HL-60/S4 (cell line): ENCODE data around the gene CROT.

ENCODE experiments used
- in situ Hi-C: fragments of 300-500 bp; cut with MboI; formaldehyde crosslinking; loops from 2 replicates; pipeline ENCODE4 v1.14.3; 2022; ENCODE audit warnings: low sequenced_read_pairs

The CROT gene

DNA sequence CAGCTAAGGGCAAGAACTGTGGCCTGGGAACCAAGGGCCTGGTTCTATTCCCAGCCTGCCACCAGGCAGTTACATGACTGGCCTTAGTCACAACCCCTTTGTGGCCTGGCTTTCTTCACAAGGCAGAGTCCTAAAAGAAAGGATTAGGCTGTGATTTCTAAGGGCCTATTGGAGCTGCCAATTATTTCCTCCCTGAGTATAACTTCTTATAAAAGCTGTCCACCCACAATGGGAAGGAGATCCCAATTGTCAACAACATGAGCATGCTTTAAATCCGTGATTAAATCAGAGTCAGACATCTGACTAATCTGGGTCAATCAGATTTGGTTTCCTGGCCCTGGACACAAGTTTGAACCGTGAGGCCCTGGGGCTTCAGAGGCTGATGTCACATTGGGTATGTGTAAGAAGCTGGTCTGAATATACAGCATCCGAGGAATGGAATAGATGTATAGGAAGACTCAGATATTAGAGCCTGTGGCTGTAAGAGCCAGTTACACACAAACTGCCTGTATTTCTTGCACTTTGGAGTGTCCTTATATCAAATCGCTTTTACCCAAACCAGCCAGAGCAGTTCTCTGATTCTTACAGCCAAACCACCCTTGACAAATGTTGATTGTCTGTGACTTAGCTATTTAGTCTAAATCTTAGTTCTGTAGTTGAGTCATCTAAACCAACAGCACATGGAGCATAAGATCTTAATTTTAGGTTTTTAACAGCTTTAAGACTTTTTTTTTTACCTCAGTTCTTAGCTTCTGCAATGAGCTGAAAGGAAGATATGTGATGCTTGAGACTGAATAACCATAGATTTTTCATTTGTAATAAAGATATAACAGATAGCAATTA, 68.7 kb downstream of the CROT start:
- in situ Hi-C loops: loop anchor here (25.0 kb wide), 1 partner anchor 477 kb away; no protein-coding TSS in a partner anchor

DNA sequence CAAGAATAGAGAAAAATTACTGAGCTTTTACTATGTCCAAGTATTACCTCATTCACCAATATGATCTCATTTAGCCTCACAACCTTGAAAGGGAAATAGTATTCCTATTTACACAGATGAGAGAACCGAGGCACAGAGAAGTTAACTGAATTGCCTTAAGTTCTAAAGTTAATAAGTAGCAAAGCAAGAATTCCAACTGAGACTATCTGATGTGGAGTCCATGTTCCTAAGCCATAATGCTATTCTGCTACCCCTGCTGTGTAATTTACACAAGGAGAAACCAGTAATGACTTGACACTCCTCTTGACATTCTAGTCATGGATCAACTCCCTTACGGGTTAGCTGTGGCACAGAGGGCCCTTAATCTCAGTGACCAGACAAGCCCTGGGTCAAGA, 69.3 kb downstream of the CROT start:
- in situ Hi-C loops: loop anchor here (25.0 kb wide), 1 partner anchor 477 kb away; no protein-coding TSS in a partner anchor

DNA sequence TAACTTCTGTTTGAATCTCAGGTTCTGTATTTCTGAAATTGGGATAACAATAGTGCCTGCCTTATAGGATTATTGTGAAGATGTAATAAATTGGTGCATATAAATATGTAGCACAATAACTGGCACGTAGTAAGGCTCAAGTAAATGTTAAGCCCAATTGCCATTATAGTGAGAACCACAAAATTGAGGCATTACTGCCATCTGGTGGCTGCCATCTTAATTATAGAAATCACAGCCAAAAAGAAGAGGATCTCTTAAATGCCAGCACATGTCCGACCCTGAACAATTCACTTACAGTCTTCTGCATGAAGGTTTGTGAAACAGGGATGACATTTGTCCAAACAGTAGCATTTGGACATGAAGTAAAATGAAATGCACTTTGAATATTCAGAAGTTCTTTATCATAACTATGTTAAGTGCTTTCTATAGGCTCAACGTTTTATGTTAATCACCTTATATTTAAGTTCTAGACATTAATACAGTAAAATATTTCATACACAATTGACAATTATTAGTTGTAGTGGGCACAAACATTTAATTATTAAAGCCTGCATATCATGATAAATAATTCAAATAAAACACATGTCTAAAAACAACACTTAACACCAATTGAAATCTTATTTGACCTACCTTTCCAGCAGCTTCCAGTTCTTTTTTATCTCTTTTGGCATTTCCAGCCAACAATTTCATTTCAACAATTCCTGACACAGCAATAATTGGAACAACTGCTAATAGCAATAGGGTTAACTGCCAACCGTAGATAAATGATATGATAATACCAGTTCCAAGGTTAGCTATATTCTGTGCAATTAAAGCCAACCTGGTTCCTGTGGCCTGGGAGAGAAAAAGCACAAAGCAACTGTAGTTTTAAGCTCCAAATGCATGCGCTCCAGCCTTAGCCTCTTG, 71.5 kb downstream of the CROT start:
- in situ Hi-C loops: loop anchor here (25.0 kb wide), 1 partner anchor 480 kb away; no protein-coding TSS in a partner anchor

DNA sequence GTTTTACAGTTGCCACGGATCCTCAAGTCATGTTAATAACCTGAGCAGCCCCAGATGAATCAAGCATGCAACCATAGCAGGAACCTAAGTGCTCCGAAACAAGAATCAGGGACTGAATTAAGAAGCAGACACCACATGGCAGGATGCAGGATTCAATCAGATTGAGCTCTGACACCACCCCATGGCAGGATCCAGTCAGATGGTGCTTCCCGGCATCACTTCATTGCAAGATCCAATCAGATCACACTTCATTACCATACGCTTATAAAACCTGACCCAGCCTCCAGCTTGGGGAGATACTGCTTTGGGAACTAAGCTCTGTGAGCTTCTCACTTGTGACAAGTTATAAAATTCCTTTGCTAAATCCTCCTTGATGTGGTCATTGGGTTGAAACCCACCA, 74.7 kb downstream of the CROT start:
- in situ Hi-C loops: loop anchor here (25.0 kb wide), 1 partner anchor 483 kb away; no protein-coding TSS in a partner anchor

DNA sequence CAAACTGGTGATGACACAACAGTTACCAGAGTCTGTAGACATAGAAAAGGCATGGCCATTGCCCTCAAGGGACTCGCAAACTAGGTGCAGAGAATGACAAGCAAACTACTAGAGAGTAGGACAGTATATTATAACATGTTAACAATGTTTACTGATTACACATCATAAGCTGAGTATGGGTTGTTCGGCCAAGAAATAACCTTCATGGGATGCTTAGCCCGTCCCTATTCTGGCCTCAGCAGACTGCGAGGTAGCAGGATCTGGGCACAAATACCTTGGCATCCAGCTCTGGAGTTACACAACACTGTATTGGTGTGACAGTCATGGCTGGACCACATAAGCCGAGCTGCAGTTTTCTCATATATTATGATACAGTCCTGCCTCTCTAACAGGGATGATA, 78.6 kb downstream of the CROT start:
- in situ Hi-C loops: loop anchor here (25.0 kb wide), 1 partner anchor 487 kb away; no protein-coding TSS in a partner anchor

DNA sequence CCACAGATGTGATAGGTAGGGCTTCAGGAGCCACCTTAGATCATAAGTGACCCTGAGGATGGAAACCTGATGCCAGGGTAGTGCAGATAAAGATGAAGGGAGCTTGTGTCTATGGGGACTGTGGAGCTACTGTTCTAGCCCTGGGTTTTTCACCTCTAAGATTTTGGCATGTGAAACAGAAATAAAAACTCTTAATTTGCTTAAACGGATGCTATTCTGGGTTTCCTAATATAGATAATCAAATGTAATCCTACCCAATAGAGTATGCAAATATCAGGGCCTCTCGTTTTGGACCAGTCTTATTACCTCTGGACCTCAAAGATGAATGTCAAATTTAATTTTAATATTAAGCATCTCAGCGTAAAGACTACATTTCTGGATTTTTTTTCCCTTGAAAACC, 80.7 kb downstream of the CROT start:
- in situ Hi-C loops: no loop called here

DNA sequence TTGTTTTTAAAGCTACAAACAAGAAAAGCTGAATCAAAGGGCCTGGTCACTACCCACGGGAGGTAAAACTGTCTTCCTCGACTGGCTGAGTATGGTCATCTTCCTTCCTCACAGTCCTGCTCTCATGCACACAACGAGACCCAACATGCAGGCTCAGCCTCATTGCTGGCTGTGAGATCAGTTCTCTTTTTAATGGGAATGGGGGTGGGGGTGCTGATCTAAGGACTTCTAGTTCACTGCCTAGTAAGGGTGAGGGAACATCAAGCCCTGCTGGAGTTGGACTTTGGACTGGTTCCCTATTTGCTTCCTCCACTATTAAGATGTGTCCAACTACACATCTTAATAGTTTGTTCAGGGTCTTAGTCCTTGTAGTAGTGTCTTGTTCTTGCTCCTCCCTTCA, 81.8 kb downstream of the CROT start:
- in situ Hi-C loops: no loop called here

DNA sequence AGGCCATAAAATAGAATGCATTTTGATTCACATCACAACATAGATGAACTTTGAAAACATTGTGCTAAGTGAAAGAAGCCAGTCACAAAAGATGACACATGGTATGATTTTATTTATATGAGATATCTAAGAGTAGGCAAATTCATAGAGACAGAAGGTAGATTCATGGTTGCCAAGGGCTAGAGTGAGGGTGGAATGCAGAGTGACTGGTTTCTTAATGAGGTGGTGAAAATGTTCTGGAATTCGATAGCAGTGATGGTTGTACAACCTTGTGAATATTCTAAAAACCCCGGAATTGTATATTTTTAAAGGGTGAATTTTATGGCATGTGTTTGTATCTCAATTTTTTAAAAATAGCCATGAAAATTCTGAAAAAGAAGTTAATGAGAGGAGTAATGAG, 87.1 kb downstream of the CROT start:
- in situ Hi-C loops: no loop called here

DNA sequence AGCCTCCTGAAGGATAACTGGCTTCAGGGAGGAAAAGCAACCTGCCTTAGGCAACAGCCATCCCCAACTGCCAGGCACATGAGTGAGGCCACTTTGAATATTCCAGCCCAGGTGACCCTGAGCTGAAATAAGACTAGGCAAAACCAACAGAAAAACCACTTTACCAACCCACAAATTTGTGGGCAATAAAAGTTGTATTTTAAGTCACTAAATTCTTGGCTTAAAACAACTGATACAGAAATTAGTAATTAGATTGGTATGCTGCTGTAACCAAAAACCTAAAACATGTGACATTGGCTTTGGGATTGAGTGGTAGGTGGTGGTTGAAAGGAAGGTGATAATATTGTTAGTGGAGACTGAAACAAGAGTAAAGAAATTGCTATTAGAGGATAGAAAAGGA, 90.1 kb downstream of the CROT start:
- in situ Hi-C loops: no loop called here

DNA sequence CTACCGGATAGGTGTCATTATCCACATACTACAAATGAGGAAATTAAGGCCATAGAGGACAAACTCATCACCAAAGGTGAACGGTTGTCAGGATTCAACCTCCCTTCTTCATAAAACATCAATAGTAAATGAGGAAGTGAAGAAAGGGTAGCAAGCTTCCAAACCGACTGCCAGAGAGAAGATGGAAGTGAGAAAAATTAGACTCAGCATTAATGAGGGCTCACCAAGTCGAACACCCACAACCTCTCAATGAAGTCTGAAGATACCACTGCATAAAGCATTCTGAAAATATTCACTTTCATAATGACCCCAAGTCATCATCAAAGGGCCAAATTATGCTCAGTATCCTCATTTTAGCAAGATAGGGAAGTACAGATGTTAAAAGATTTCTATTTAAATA, 100.4 kb downstream of the CROT start:
- in situ Hi-C loops: no loop called here

DNA sequence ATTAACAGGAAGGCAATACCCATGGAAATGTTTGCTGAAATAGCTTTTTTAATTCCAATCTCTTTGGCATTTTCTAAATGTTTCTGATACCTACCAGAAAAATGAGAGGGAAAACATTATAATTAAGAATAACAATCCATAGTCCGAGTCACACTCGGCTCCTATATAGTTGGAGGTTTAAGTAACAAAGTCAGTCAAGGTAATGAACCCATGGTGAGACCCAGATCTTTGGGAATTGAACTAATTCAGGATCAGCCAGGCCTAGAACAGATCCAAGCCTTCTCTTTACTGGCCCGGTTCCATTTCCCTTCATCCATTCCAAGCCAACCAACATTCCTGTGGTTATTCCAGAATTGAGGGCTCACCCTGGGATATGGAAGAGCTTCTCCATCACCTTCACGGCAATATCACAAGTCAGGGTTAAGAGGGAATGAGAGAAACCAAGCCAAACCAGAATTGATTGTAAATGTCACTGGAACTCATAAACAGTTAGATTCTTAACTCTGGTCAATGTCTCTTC, 101.7 kb downstream of the CROT start:
- in situ Hi-C loops: no loop called here

DNA sequence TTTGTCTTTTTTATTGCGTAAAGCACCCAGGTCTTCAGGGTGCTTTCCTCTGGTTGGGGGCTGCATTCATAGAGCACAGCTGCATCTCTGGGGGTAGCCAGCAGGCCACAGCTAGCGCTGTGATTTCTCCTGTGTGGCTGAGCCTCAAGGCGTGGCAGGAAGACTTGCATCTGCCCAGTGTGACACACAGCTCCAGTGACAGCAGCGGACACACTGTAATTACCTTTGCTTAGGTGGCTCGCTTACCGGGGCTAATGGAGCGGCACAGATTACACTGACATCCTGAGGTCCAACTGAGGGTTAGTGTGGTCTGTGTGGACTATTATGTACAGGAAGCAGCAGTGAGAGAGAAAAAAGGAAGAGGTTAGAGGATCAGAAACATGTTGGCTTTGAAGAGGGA, 102.9 kb downstream of the CROT start:
- in situ Hi-C loops: no loop called here
